Heart right ventricle (tissue), 16 donors: Measurements from ENCODE around the gene COL16A1. TPM values are rescaled to one million over a fixed set of nuclear protein-coding genes. Genes with fewer than 3 reads are reported as not detected.

Source experiments
- ATAC-seq, 8 donors: fragments of 200-7000 bp; cut with Tn5 transposase; one replicate each; pipeline ENCODE4 v1.9.1; 2020; ENCODE audit warnings: mild to moderate bottlenecking in 8 of 8, moderate library complexity in 8 of 8, moderate number of reproducible peaks in 1 of 8
- DNase-seq, 2 donors: peaks; one replicate each; pipeline ENCODE4 v3.0.0-alpha.2; 2020
- H3K27ac ChIP-seq, 10 donors: fragments of 200-600 bp; sonication (generic) in 2 of 10; one replicate each; pipeline versions ENCODE4 v1.5.0 to v1.8.0; 2020 to 2022; ENCODE audit warnings: mild to moderate bottlenecking in 3 of 10
- H3K27me3 ChIP-seq, 7 donors: fragments of 200-600 bp; one replicate each; pipeline ENCODE4 v1.8.0; 2021 to 2022; ENCODE audit warnings: mild to moderate bottlenecking in 2 of 7
- H3K36me3 ChIP-seq, 9 donors: fragments of 200-600 bp; sonication (generic) in 1 of 9; one replicate each; pipeline versions ENCODE4 v1.5.0 to v1.8.0; 2020 to 2022; ENCODE audit warnings: mild to moderate bottlenecking in 2 of 9
- H3K4me1 ChIP-seq, 9 donors: fragments of 200-600 bp; sonication (generic) in 1 of 9; one replicate each; pipeline versions ENCODE4 v1.5.0 to v1.8.0; 2020 to 2022; ENCODE audit warnings: mild to moderate bottlenecking in 4 of 9
- H3K4me3 ChIP-seq, 10 donors: fragments of 200-600 bp; sonication (generic) in 2 of 10; one replicate each; pipeline versions ENCODE4 v1.5.0 to v1.8.0; 2020 to 2022; ENCODE audit warnings: mild to moderate bottlenecking in 7 of 10, moderate library complexity in 2 of 10
- H3K9me3 ChIP-seq, 11 donors: fragments of 200-600 bp in 10 of 11; sonication (generic) in 2 of 11; one replicate each; pipeline versions ENCODE4 v1.5.0 to v1.8.0; 2013 to 2022; ENCODE audit warnings: mild to moderate bottlenecking in 2 of 11, control low read depth in 1 of 11, moderate library complexity in 1 of 11
- CTCF ChIP-seq, 9 donors: fragments of 200-600 bp; sonication (generic) in 2 of 9; IDR thresholded peaks; one replicate each; pipeline versions ENCODE4 v1.5.0 to v1.8.0; 2021 to 2022; ENCODE audit warnings: antibody characterized with exemption in 9 of 9, mild to moderate bottlenecking in 5 of 9, moderate library complexity in 1 of 9
- WGBS, 2 donors: extraction: QIAGEN DNeasy Blood & Tissue Kit; methylation state at CpG; one replicate each; pipeline ENCODE4 v1.1.7; 2013; ENCODE audit warnings: inconsistent platforms in 1 of 2; 5-methylcytosine and 5-hydroxymethylcytosine counted together
- intact Hi-C, 10 donors: fragments of 100-400 bp; cut with DNase I; formaldehyde crosslinking; loops; one replicate each; pipeline versions ENCODE4 v1.11.1 to v1.14.2; 2022
- polyA plus RNA-seq, 2 donors: library from polyadenylated mRNA; stranded (reverse); fragments of 200-250 nt; gene quantifications; one replicate each; pipeline ENCODE4 v1.2.3, GENCODE V29; 2013
- total RNA-seq, 10 donors: library from RNA; stranded (reverse); fragmentation: NEBNext Ultra II Directional in 3 of 10; extraction: Animal tissue kit (Norgen Biotek cat#: 25700) in 3 of 10; gene quantifications; one replicate each; pipeline versions ENCODE4 v1.2.1 to v1.2.4, GENCODE V29; 2021 to 2023
- donor health status: Arrhythmogenic right ventricular cardiomyopathy.
- donor health status: ischemic (EF 13 %, LVEDD 7.1; RV severe dilation, severe dysfunction).
- donor health status: healthy with polysubstance abuse.
- donor health status: DM: no; HTN: yes; CAD: no.
- donor health status: DM: no; HTN: no; CAD: no.
- donor health status: ischemic (EF 25% LVEDD 6.9; RV normal size, moderate dysfunction).
- donor health status: ischemic (EF 25% LVEDD 5.7; RV mildly dilated, moderate dysfunction).
- donor health status: healthy.
- donor health status: DM: yes; HTN: yes; CAD: no.
- donor health status: Ischemic cardiomyopathy.
- donor health status: ischemic (EF 35%, LVEDD 5.7; RV mildly dilated, moderate dysfunction).
- donor health status: nonischemic (EF 11% LVEDD 7.7; RV severe dilation, severe dysfunction).
- donor health status: DM: yes; HTN: yes; CAD: no.
- donor health status: PGD.
- donor health status: ischemic (EF 29% LVEDD 5.4; RV normal size, mild dysfunction).
- donor health status: nonischemic (EF 23%, LVEDD 6.1; RV moderate dilation, normal function).

Gene COL16A1
- total and polyA plus RNA-seq, 12 donors, result 7.4 to 35.3 (median 16.6) TPM

GRCh38 chr1:31673433-31673832, 30.4 kb downstream of the COL16A1 start:
- no peak for DNase-seq
- Histone ChIP-seq H3K4me1 (peaks cover 29 to 76% (median 58%) of the 10 kb centered on the region in 9 donors), H3K36me3 (no peaks in the 10 kb centered on the region), H3K27me3 (peaks cover 0 to 17% (median 0%) of the 10 kb centered on the region in 7 donors), H3K9me3 (no peaks in the 10 kb centered on the region), H3K4me3 (no peak overlapping the region), H3K27ac (peak overlapping the region in 7 of 10 donors; percentile 12 to 85 (median 69))
- 76 to 84% methylated on average over 9 of the region's 9 CpGs for WGBS, 2 donors
- TF ChIP-seq CTCF (IDR thresholded peaks at IDR 0.05), result no peak
- no peak for ATAC-seq
- intact Hi-C loops, result loop anchor here in 1 of 10 donors (5.0 kb wide), 1 partner anchor 39 kb away; no protein-coding TSS in a partner anchor

GRCh38 chr1:31672986-31673385, 30.8 kb downstream of the COL16A1 start:
- ATAC-seq, result peak in 3 of 8 donors; percentile 18 to 34 (median 32)
- intact Hi-C loops, result loop anchor here in 1 of 10 donors (5.0 kb wide), 1 partner anchor 39 kb away; no protein-coding TSS in a partner anchor
- peaks cover 29 to 76% (median 58%) of the 10 kb centered on the region in 9 donors for H3K4me1 ChIP-seq

GRCh38 chr1:31671561-31672201, 32.1 kb downstream of the COL16A1 start:
- DNase-seq (no peak), ATAC-seq (no peak)
- H3K4me3 ChIP-seq, result no peak overlapping the region
- no peaks in the 10 kb centered on the region for H3K9me3 ChIP-seq
- peaks cover 0 to 17% (median 0%) of the 10 kb centered on the region in 7 donors for H3K27me3 ChIP-seq
- peak overlapping the region in 5 of 10 donors; percentile 70 to 87 (median 82) for H3K27ac ChIP-seq
- no peaks in the 10 kb centered on the region for H3K36me3 ChIP-seq
- TF ChIP-seq CTCF (IDR thresholded peaks at IDR 0.05), result no peak
- 62 to 64% methylated on average over 8 of the region's 8 CpGs for WGBS, 2 donors
- intact Hi-C loops, result loop anchor here in 5 of 10 donors (2.0 to 5.0 kb wide), 2 partner anchors 41 to 43 kb away; no protein-coding TSS in a partner anchor
- peaks cover 30 to 85% (median 67%) of the 10 kb centered on the region in 9 donors for H3K4me1 ChIP-seq

More at GRCh38 chr1:31672986-31673385, 30.8 kb downstream of the COL16A1 start:
- no peak for TF ChIP-seq CTCF (IDR thresholded peaks at IDR 0.05)
- Histone ChIP-seq H3K4me3 (no peak overlapping the region), H3K27ac (peak overlapping the region in 6 of 10 donors; percentile 25 to 85 (median 70)), H3K36me3 (no peaks in the 10 kb centered on the region), H3K27me3 (peaks cover 0 to 17% (median 0%) of the 10 kb centered on the region in 7 donors), H3K9me3 (no peaks in the 10 kb centered on the region)
- WGBS, 2 donors, result 21 to 31% methylated on average over 13 of the region's 13 CpGs
- DNase-seq, result peak; percentile 23 to 59

GRCh38 chr1:31671147-31671546, 32.7 kb downstream of the COL16A1 start:
- peaks cover 0 to 17% (median 0%) of the 10 kb centered on the region in 7 donors for H3K27me3 ChIP-seq
- no peak for TF ChIP-seq CTCF (IDR thresholded peaks at IDR 0.05)
- H3K9me3 ChIP-seq, result no peaks in the 10 kb centered on the region
- H3K4me1 ChIP-seq, result peaks cover 35 to 90% (median 71%) of the 10 kb centered on the region in 9 donors
- H3K4me3 ChIP-seq, result peak overlapping the region in 1 of 10 donors; percentile 48
- H3K27ac ChIP-seq, result peak overlapping the region in 8 of 10 donors; percentile 58 to 87 (median 72)
- intact Hi-C loops, result loop anchor here in 5 of 10 donors (2.0 to 5.0 kb wide), 2 partner anchors 41 to 44 kb away; no protein-coding TSS in a partner anchor
- DNase-seq, result no peak
- no peaks in the 10 kb centered on the region for H3K36me3 ChIP-seq
- ATAC-seq, result no peak
- WGBS, 2 donors, result 75 to 77% methylated on average over 11 of the region's 11 CpGs
